ENCODE data around the gene GMPR2. TPM values are rescaled to one million over a fixed set of nuclear protein-coding genes. Genes with fewer than 3 reads are reported as not detected.
"Not testable (repeated sequence)": the region's sequence is repeated elsewhere in the genome, so short reads cannot be mapped to it uniquely, and the experiment has no call there.

Gene GMPR2
- total RNA-seq, 1 donor from 2014 or later = 66.6 TPM

- Mint-ChIP-seq H3K27ac (no peak overlapping the region), H3K4me3 (no peak overlapping the region), H3K4me1 (ENCODE audit: unreplicated experiment) (peaks cover 9% of the 10 kb centered on the region), H3K9me3 (no peaks in the 10 kb centered on the region), H3K36me3 (peaks cover 6% of the 10 kb centered on the region), H3K27me3 (no peaks in the 10 kb centered on the region)
- no peak for DNase-seq (ENCODE audit: extremely low spot score, unreplicated experiment)
- TF ChIP-seq CTCF (conservative IDR thresholded peaks at IDR 0.05) = no peak
Observed at GRCh38 chr14:24219521-24219920, 13.2 kb upstream of the GMPR2 start.

- not testable (repeated sequence) for H3K27ac Mint-ChIP-seq; H3K27me3 Mint-ChIP-seq; H3K9me3 Mint-ChIP-seq; H3K4me3 Mint-ChIP-seq; H3K4me1 Mint-ChIP-seq (ENCODE audit: unreplicated experiment); DNase-seq (ENCODE audit: extremely low spot score, unreplicated experiment)
- H3K36me3 Mint-ChIP-seq = peaks cover 11% of the 10 kb centered on the region
Observed at GRCh38 chr14:24222987-24223386, 9.7 kb upstream of the GMPR2 start.

- TF ChIP-seq CTCF (conservative IDR thresholded peaks at IDR 0.05) = no peak
- peaks cover 6% of the 10 kb centered on the region for H3K36me3 Mint-ChIP-seq
- H3K27me3 Mint-ChIP-seq = no peaks in the 10 kb centered on the region
- no peak for DNase-seq (ENCODE audit: extremely low spot score, unreplicated experiment)
- H3K4me3 Mint-ChIP-seq = no peak overlapping the region
- H3K27ac Mint-ChIP-seq = no peak overlapping the region
- H3K4me1 Mint-ChIP-seq (ENCODE audit: unreplicated experiment) = peaks cover 6% of the 10 kb centered on the region
- H3K9me3 Mint-ChIP-seq = no peaks in the 10 kb centered on the region
Observed at GRCh38 chr14:24224618-24225071, 8.1 kb upstream of the GMPR2 start.

- TF ChIP-seq CTCF (conservative IDR thresholded peaks at IDR 0.05) = no peak
- Mint-ChIP-seq H3K9me3 (no peaks in the 10 kb centered on the region), H3K36me3 (peaks cover 6% of the 10 kb centered on the region), H3K4me3 (no peak overlapping the region), H3K4me1 (ENCODE audit: unreplicated experiment) (peaks cover 12% of the 10 kb centered on the region), H3K27me3 (no peaks in the 10 kb centered on the region), H3K27ac (no peak overlapping the region)
- no peak for DNase-seq (ENCODE audit: extremely low spot score, unreplicated experiment)
Observed at GRCh38 chr14:24226473-24226872, 6.3 kb upstream of the GMPR2 start.

- TF ChIP-seq CTCF (conservative IDR thresholded peaks at IDR 0.05) = no peak
- Mint-ChIP-seq H3K4me1 (ENCODE audit: unreplicated experiment) (peaks cover 19% of the 10 kb centered on the region), H3K9me3 (no peaks in the 10 kb centered on the region), H3K4me3 (no peak overlapping the region), H3K27me3 (no peaks in the 10 kb centered on the region), H3K27ac (peak overlapping the region; percentile 51), H3K36me3 (peaks cover 6% of the 10 kb centered on the region)
- DNase-seq (ENCODE audit: extremely low spot score, unreplicated experiment) = no peak
Observed at GRCh38 chr14:24228902-24229301, 3.8 kb upstream of the GMPR2 start.

GRCh38 chr14:24231263-24232120 is 1.2 kb upstream of the GMPR2 start:
- H3K27me3 Mint-ChIP-seq = no peaks in the 10 kb centered on the region
- peaks cover 29% of the 10 kb centered on the region for H3K4me1 Mint-ChIP-seq (ENCODE audit: unreplicated experiment)
- H3K36me3 Mint-ChIP-seq = peaks cover 15% of the 10 kb centered on the region
- H3K4me3 Mint-ChIP-seq = peak overlapping the region; percentile 98
- TF ChIP-seq CTCF (conservative IDR thresholded peaks at IDR 0.05) = no peak
- no peak for DNase-seq (ENCODE audit: extremely low spot score, unreplicated experiment)
- H3K27ac Mint-ChIP-seq = peak overlapping the region; percentile 97
- H3K9me3 Mint-ChIP-seq = no peaks in the 10 kb centered on the region

Measured in type B pancreatic cell (in vitro differentiated cells).